ENCODE results near the gene ZNF697. TPM values are rescaled to one million over a fixed set of nuclear protein-coding genes. Genes with fewer than 3 reads are reported as not detected.

ZNF697 gene
- total RNA-seq, 1 donor from 2014 or later = 0.07 TPM

- no peak overlapping the region for H3K27ac Mint-ChIP-seq
- no peaks in the 10 kb centered on the region for H3K36me3 Mint-ChIP-seq (ENCODE audit: low read depth)
- no peak for TF ChIP-seq CTCF (IDR thresholded peaks at IDR 0.05)
- H3K4me3 Mint-ChIP-seq = no peak overlapping the region
- H3K27me3 Mint-ChIP-seq = peaks cover 9% of the 10 kb centered on the region
- ChIA-PET CTCF (no interaction called here), POLR2A (no interaction called here)
- ATAC-seq (ENCODE audit: low read depth) = no peak
- no peaks in the 10 kb centered on the region for H3K4me1 Mint-ChIP-seq
- H3K9me3 Mint-ChIP-seq = no peaks in the 10 kb centered on the region
- intact Hi-C loops (cut with micrococcal nuclease) = no loop called here
- no peak for DNase-seq
Measured at GRCh38 chr1:119600976-119601375, 47.1 kb downstream of the ZNF697 start.

GRCh38 chr1:119600561-119600960 lies 47.5 kb downstream of the ZNF697 start:
- TF ChIP-seq CTCF (IDR thresholded peaks at IDR 0.05) = no peak
- H3K27ac Mint-ChIP-seq = no peak overlapping the region
- CTCF ChIA-PET = no interaction called here
- no peak overlapping the region for H3K4me3 Mint-ChIP-seq
- no peak for DNase-seq
- no peaks in the 10 kb centered on the region for H3K36me3 Mint-ChIP-seq (ENCODE audit: low read depth)
- POLR2A ChIA-PET = no interaction called here
- no peak for ATAC-seq (ENCODE audit: low read depth)
- intact Hi-C loops (cut with micrococcal nuclease) = no loop called here
- H3K4me1 Mint-ChIP-seq = no peaks in the 10 kb centered on the region
- no peaks in the 10 kb centered on the region for H3K9me3 Mint-ChIP-seq
- H3K27me3 Mint-ChIP-seq = peaks cover 9% of the 10 kb centered on the region

- ATAC-seq (ENCODE audit: low read depth) (no peak), DNase-seq (no peak)
- H3K9me3 Mint-ChIP-seq = peaks cover 2% of the 10 kb centered on the region
- POLR2A ChIA-PET = no interaction called here
- TF ChIP-seq CTCF (IDR thresholded peaks at IDR 0.05) = no peak
- H3K4me3 Mint-ChIP-seq = no peak overlapping the region
- no peaks in the 10 kb centered on the region for H3K36me3 Mint-ChIP-seq (ENCODE audit: low read depth)
- no peaks in the 10 kb centered on the region for H3K4me1 Mint-ChIP-seq
- H3K27me3 Mint-ChIP-seq = no peaks in the 10 kb centered on the region
- intact Hi-C loops (cut with micrococcal nuclease) = no loop called here
- CTCF ChIA-PET = no interaction called here
- H3K27ac Mint-ChIP-seq = no peak overlapping the region
Measured at GRCh38 chr1:119595606-119596005, 52.5 kb downstream of the ZNF697 start.

- Mint-ChIP-seq H3K4me3 (no peak overlapping the region), H3K4me1 (no peaks in the 10 kb centered on the region), H3K27ac (no peak overlapping the region), H3K36me3 (ENCODE audit: low read depth) (no peaks in the 10 kb centered on the region), H3K9me3 (peaks cover 2% of the 10 kb centered on the region), H3K27me3 (no peaks in the 10 kb centered on the region)
- DNase-seq (no peak), ATAC-seq (ENCODE audit: low read depth) (no peak)
- intact Hi-C loops (cut with micrococcal nuclease) = no loop called here
- CTCF ChIA-PET = no interaction called here
- TF ChIP-seq CTCF (IDR thresholded peaks at IDR 0.05) = no peak
- POLR2A ChIA-PET = no interaction called here
Measured at GRCh38 chr1:119595168-119595567, 52.9 kb downstream of the ZNF697 start.

GRCh38 chr1:119594376-119594775 lies 53.7 kb downstream of the ZNF697 start:
- no peak for TF ChIP-seq CTCF (IDR thresholded peaks at IDR 0.05)
- no peak overlapping the region for H3K27ac Mint-ChIP-seq
- no peaks in the 10 kb centered on the region for H3K36me3 Mint-ChIP-seq (ENCODE audit: low read depth)
- H3K9me3 Mint-ChIP-seq = peaks cover 2% of the 10 kb centered on the region
- H3K4me3 Mint-ChIP-seq = no peak overlapping the region
- no peaks in the 10 kb centered on the region for H3K27me3 Mint-ChIP-seq
- CTCF ChIA-PET = no interaction called here
- POLR2A ChIA-PET = no interaction called here
- H3K4me1 Mint-ChIP-seq = no peaks in the 10 kb centered on the region
- intact Hi-C loops (cut with micrococcal nuclease) = no loop called here
- DNase-seq (no peak), ATAC-seq (ENCODE audit: low read depth) (no peak)
